Measurements from ENCODE around the gene TOPAZ1.

TOPAZ1 gene

DNA sequence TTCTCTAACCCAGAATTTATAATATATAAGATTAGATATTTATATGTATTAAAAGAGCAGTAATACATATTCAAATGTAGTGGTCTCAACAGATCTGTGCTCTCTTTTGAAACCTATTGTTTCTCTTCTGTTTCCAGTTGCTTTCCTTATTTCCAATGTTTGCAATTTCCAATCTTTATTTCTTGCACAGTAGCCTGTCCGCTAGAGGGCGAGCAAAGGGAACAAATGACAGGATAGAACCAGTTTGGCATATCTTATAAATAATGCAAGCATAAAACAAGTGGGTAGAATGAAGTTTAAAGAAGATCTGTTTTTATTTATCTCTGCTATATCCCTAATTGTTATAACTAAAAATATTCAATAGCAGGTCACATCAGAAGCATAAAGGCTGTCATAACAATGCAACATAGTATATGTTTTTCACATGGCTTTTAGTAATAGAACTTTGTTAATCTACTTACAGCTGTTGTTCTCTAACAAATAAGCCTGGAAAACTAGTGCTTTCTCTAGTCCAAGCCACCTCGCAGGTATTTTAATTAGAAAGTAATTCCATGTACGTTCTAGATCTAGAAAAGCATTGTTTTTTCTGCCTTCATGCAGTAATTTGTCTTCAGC lies 81.8 kb downstream of the TOPAZ1 start:
- Histone ChIP-seq H3K9ac (ENCODE audit: low read length in 5 of 5) (no peak overlapping the region), H3K4me3 (ENCODE audit: low read depth in 1 of 5, low read length in 5 of 5) (no peak overlapping the region)

DNA sequence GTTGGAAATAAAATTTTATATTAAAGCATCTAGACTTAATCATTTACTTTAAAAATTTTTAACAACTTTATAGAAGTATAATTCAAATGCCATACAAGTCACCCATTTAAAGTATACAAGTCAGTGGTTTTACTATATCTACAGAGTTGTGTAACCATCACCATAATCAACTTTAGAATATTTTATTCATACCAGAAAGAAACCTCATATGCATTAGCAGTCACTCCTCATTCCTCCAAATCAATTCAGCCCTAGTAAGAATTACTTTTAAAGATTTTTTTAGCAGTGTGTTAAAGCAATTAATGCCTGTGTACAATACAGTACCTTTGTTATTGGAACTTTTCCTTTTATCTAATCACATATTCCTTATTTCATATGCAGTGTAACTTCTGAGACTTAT lies 82.9 kb downstream of the TOPAZ1 start:
- Histone ChIP-seq H3K9me3 (ENCODE audit: control insufficient read depth in 5 of 5, low read length in 5 of 5) (peaks cover 0 to 3% (median 0%) of the 10 kb centered on the region in 5 donors), H3K4me1 (ENCODE audit: control insufficient read depth in 5 of 5, insufficient read depth in 5 of 5, low read length in 5 of 5) (no peaks in the 10 kb centered on the region), H3K27me3 (ENCODE audit: control insufficient read depth in 5 of 5, insufficient read depth in 4 of 5, low read length in 5 of 5) (peaks cover 0 to 5% (median 0%) of the 10 kb centered on the region in 5 donors), H3K4me3 (ENCODE audit: low read depth in 1 of 5, low read length in 5 of 5) (no peak overlapping the region), H3K27ac (ENCODE audit: low read depth, low read length) (no peak overlapping the region), H3K36me3 (ENCODE audit: control insufficient read depth in 5 of 5, insufficient read depth in 5 of 5, low read length in 5 of 5) (no peaks in the 10 kb centered on the region), H3K9ac (ENCODE audit: low read length in 5 of 5) (no peak overlapping the region)

More for the DNA sequence above, 81.8 kb downstream of the TOPAZ1 start:
- no peaks in the 10 kb centered on the region for H3K27me3 ChIP-seq (ENCODE audit: control insufficient read depth in 5 of 5, insufficient read depth in 4 of 5, low read length in 5 of 5)
- no peaks in the 10 kb centered on the region for H3K36me3 ChIP-seq (ENCODE audit: control insufficient read depth in 5 of 5, insufficient read depth in 5 of 5, low read length in 5 of 5)
- peaks cover 0 to 3% (median 0%) of the 10 kb centered on the region in 5 donors for H3K9me3 ChIP-seq (ENCODE audit: control insufficient read depth in 5 of 5, low read length in 5 of 5)
- H3K4me1 ChIP-seq (ENCODE audit: control insufficient read depth in 5 of 5, insufficient read depth in 5 of 5, low read length in 5 of 5), result no peaks in the 10 kb centered on the region
- H3K27ac ChIP-seq (ENCODE audit: low read depth, low read length), result no peak overlapping the region

DNA sequence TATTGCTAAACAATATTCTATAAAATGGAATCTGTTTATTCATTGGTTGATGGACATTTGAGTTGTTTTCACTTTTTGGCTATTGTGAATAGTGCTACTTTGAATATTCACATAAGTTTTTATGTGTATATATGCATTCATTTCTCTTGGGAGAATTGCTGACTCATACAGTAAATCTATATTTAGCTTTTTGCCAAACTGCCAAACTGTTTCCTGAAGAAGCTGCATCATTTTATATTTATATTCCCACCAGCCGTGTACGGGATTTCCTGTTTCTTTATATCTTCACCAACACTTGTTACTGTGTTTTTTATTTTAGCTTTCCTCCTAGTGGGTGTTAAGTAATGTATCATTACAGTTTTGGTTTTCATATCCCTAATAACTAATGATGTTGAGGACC lies 84.3 kb downstream of the TOPAZ1 start:
- peaks cover 0 to 3% (median 0%) of the 10 kb centered on the region in 5 donors for H3K9me3 ChIP-seq (ENCODE audit: control insufficient read depth in 5 of 5, low read length in 5 of 5)
- H3K4me3 ChIP-seq (ENCODE audit: low read depth in 1 of 5, low read length in 5 of 5), result no peak overlapping the region
- peaks cover 0 to 5% (median 0%) of the 10 kb centered on the region in 5 donors for H3K27me3 ChIP-seq (ENCODE audit: control insufficient read depth in 5 of 5, insufficient read depth in 4 of 5, low read length in 5 of 5)
- H3K4me1 ChIP-seq (ENCODE audit: control insufficient read depth in 5 of 5, insufficient read depth in 5 of 5, low read length in 5 of 5), result no peaks in the 10 kb centered on the region
- no peak overlapping the region for H3K27ac ChIP-seq (ENCODE audit: low read depth, low read length)
- H3K9ac ChIP-seq (ENCODE audit: low read length in 5 of 5), result no peak overlapping the region
- no peaks in the 10 kb centered on the region for H3K36me3 ChIP-seq (ENCODE audit: control insufficient read depth in 5 of 5, insufficient read depth in 5 of 5, low read length in 5 of 5)

- H3K27ac ChIP-seq (ENCODE audit: low read depth, low read length), result no peak overlapping the region
- H3K9me3 ChIP-seq (ENCODE audit: control insufficient read depth in 5 of 5, low read length in 5 of 5), result peaks cover 0 to 3% (median 0%) of the 10 kb centered on the region in 5 donors
- H3K4me1 ChIP-seq (ENCODE audit: control insufficient read depth in 5 of 5, insufficient read depth in 5 of 5, low read length in 5 of 5), result no peaks in the 10 kb centered on the region
- no peaks in the 10 kb centered on the region for H3K36me3 ChIP-seq (ENCODE audit: control insufficient read depth in 5 of 5, insufficient read depth in 5 of 5, low read length in 5 of 5)
- H3K4me3 ChIP-seq (ENCODE audit: low read depth in 1 of 5, low read length in 5 of 5), result no peak overlapping the region
- peaks cover 0 to 5% (median 0%) of the 10 kb centered on the region in 5 donors for H3K27me3 ChIP-seq (ENCODE audit: control insufficient read depth in 5 of 5, insufficient read depth in 4 of 5, low read length in 5 of 5)
- H3K9ac ChIP-seq (ENCODE audit: low read length in 5 of 5), result no peak overlapping the region
Measured at GRCh38 chr3:44326515-44326914, 84.8 kb downstream of the TOPAZ1 start.

DNA sequence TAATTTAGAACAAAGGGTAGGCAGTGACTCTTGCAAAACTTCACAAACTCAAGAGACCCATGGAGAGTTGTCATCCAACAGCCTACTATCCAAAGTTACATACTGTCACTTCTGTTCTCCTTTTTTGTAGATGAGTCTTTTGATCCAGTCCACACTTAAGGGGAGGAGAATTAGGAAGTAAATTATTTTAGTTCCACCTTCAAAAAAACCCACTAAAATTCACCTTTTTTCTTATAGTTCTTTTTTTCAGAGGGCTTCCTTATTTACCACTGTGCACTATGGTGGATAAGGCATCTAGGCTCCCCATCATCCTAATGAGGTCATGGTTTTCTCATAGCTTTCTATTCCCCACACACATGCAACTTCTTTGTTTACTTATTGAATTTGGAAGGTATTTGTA lies 88.3 kb downstream of the TOPAZ1 start:
- peaks cover 0 to 5% (median 0%) of the 10 kb centered on the region in 5 donors for H3K27me3 ChIP-seq (ENCODE audit: control insufficient read depth in 5 of 5, insufficient read depth in 4 of 5, low read length in 5 of 5)
- peaks cover 0 to 3% (median 0%) of the 10 kb centered on the region in 5 donors for H3K9me3 ChIP-seq (ENCODE audit: control insufficient read depth in 5 of 5, low read length in 5 of 5)
- H3K4me3 ChIP-seq (ENCODE audit: low read depth in 1 of 5, low read length in 5 of 5), result no peak overlapping the region
- H3K9ac ChIP-seq (ENCODE audit: low read length in 5 of 5), result no peak overlapping the region
- no peaks in the 10 kb centered on the region for H3K4me1 ChIP-seq (ENCODE audit: control insufficient read depth in 5 of 5, insufficient read depth in 5 of 5, low read length in 5 of 5)
- no peaks in the 10 kb centered on the region for H3K36me3 ChIP-seq (ENCODE audit: control insufficient read depth in 5 of 5, insufficient read depth in 5 of 5, low read length in 5 of 5)
- no peak overlapping the region for H3K27ac ChIP-seq (ENCODE audit: low read depth, low read length)

- Histone ChIP-seq H3K4me3 (ENCODE audit: low read depth in 1 of 5, low read length in 5 of 5) (no peak overlapping the region), H3K36me3 (ENCODE audit: control insufficient read depth in 5 of 5, insufficient read depth in 5 of 5, low read length in 5 of 5) (no peaks in the 10 kb centered on the region), H3K9me3 (ENCODE audit: control insufficient read depth in 5 of 5, low read length in 5 of 5) (peaks cover 0 to 3% (median 0%) of the 10 kb centered on the region in 5 donors), H3K27ac (ENCODE audit: low read depth, low read length) (no peak overlapping the region), H3K4me1 (ENCODE audit: control insufficient read depth in 5 of 5, insufficient read depth in 5 of 5, low read length in 5 of 5) (no peaks in the 10 kb centered on the region), H3K9ac (ENCODE audit: low read length in 5 of 5) (no peak overlapping the region), H3K27me3 (ENCODE audit: control insufficient read depth in 5 of 5, insufficient read depth in 4 of 5, low read length in 5 of 5) (peaks cover 0 to 5% (median 0%) of the 10 kb centered on the region in 5 donors)
Measured at GRCh38 chr3:44330444-44330843, 88.8 kb downstream of the TOPAZ1 start.

GRCh38 chr3:44334326-44334725 lies 92.6 kb downstream of the TOPAZ1 start:
- H3K36me3 ChIP-seq (ENCODE audit: control insufficient read depth in 5 of 5, insufficient read depth in 5 of 5, low read length in 5 of 5), result no peaks in the 10 kb centered on the region
- H3K27me3 ChIP-seq (ENCODE audit: control insufficient read depth in 5 of 5, insufficient read depth in 4 of 5, low read length in 5 of 5), result peaks cover 0 to 2% (median 0%) of the 10 kb centered on the region in 5 donors
- no peaks in the 10 kb centered on the region for H3K9me3 ChIP-seq (ENCODE audit: control insufficient read depth in 5 of 5, low read length in 5 of 5)
- no peak overlapping the region for H3K27ac ChIP-seq (ENCODE audit: low read depth, low read length)
- H3K4me3 ChIP-seq (ENCODE audit: low read depth in 1 of 5, low read length in 5 of 5), result no peak overlapping the region
- no peak overlapping the region for H3K9ac ChIP-seq (ENCODE audit: low read length in 5 of 5)
- H3K4me1 ChIP-seq (ENCODE audit: control insufficient read depth in 5 of 5, insufficient read depth in 5 of 5, low read length in 5 of 5), result peaks cover 0 to 13% (median 10%) of the 10 kb centered on the region in 5 donors

DNA sequence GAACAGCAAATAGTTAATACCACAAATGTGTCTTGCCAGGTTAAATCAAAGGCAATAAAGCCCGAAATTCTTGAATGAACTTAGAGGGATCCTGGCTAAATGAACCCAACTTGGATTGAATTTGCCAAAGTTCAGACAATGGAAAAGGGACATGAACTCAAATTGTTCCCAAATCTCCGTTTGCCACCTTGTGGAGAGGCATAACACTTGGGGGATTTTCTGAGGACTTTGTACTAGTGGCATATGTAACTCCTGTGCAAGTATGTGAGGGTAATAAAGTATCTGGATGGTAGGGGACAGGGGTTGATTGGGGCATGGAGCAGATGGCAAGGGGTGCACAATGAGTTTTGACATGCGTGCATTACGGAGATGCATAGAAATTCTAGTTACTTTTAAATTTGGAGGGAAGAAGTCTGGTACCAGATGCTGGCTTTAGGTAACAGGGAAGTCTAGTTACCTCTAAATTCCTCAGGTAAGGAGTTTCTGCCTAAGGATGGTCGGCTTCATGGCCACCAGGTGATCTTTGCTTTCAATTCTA lies 95.6 kb downstream of the TOPAZ1 start:
- H3K27me3 ChIP-seq (ENCODE audit: control insufficient read depth in 5 of 5, insufficient read depth in 4 of 5, low read length in 5 of 5), result no peaks in the 10 kb centered on the region
- peak overlapping the region; percentile 92 for H3K27ac ChIP-seq (ENCODE audit: low read depth, low read length)

GRCh38 chr3:44338010-44338827 lies 96.5 kb downstream of the TOPAZ1 start, which contains the start of gene TCAIM:
Gene TCAIM (plus strand): TSS chr3:44338766. CDS start chr3:44354783, 16,017 bp downstream.
- no peaks in the 10 kb centered on the region for H3K36me3 ChIP-seq (ENCODE audit: control insufficient read depth in 5 of 5, insufficient read depth in 5 of 5, low read length in 5 of 5)
- H3K9ac ChIP-seq (ENCODE audit: low read length in 5 of 5), result peak within 1 kb of the TSS; percentile 82 to 93 (median 90)
- H3K27me3 ChIP-seq (ENCODE audit: control insufficient read depth in 5 of 5, insufficient read depth in 4 of 5, low read length in 5 of 5), result no peaks in the 10 kb centered on the region
- no peaks in the 10 kb centered on the region for H3K9me3 ChIP-seq (ENCODE audit: control insufficient read depth in 5 of 5, low read length in 5 of 5)
- H3K4me1 ChIP-seq (ENCODE audit: control insufficient read depth in 5 of 5, insufficient read depth in 5 of 5, low read length in 5 of 5), result peaks cover 3 to 22% (median 16%) of the 10 kb centered on the region in 5 donors
- peak within 1 kb of the TSS; percentile 92 for H3K27ac ChIP-seq (ENCODE audit: low read depth, low read length)
- peak within 1 kb of the TSS; percentile 78 to 99 (median 89) for H3K4me3 ChIP-seq (ENCODE audit: low read depth in 1 of 5, low read length in 5 of 5)

More for the DNA sequence above, 95.6 kb downstream of the TOPAZ1 start:
- H3K36me3 ChIP-seq (ENCODE audit: control insufficient read depth in 5 of 5, insufficient read depth in 5 of 5, low read length in 5 of 5), result no peaks in the 10 kb centered on the region
- no peaks in the 10 kb centered on the region for H3K9me3 ChIP-seq (ENCODE audit: control insufficient read depth in 5 of 5, low read length in 5 of 5)
- peak overlapping the region; percentile 42 to 94 (median 82) for H3K4me3 ChIP-seq (ENCODE audit: low read depth in 1 of 5, low read length in 5 of 5)
- peak overlapping the region in 4 of 5 donors; percentile 89 to 93 (median 90) for H3K9ac ChIP-seq (ENCODE audit: low read length in 5 of 5)
- H3K4me1 ChIP-seq (ENCODE audit: control insufficient read depth in 5 of 5, insufficient read depth in 5 of 5, low read length in 5 of 5), result peaks cover 3 to 22% (median 16%) of the 10 kb centered on the region in 5 donors

DNA sequence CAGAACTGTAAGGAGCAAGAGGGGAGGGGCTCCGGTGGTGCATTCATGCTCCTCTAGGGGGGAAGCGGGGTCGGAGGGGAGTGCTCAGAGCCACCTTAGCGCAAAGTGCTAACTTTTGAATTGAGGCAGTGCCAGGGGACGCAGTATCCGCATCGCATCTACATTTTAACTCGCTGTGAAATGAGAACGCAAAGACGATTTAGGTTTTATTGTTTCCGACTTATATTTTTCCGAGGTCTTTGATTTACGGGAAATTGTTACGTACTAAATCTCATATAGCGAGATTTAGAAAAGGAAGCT lies 97.1 kb downstream of the TOPAZ1 start:
- Histone ChIP-seq H3K27ac (ENCODE audit: low read depth, low read length) (peak overlapping the region; percentile 92), H3K9me3 (ENCODE audit: control insufficient read depth in 5 of 5, low read length in 5 of 5) (no peaks in the 10 kb centered on the region)

More for the DNA sequence above, 97.1 kb downstream of the TOPAZ1 start:
- no peaks in the 10 kb centered on the region for H3K36me3 ChIP-seq (ENCODE audit: control insufficient read depth in 5 of 5, insufficient read depth in 5 of 5, low read length in 5 of 5)
- H3K4me1 ChIP-seq (ENCODE audit: control insufficient read depth in 5 of 5, insufficient read depth in 5 of 5, low read length in 5 of 5), result peaks cover 3 to 22% (median 16%) of the 10 kb centered on the region in 5 donors
- H3K4me3 ChIP-seq (ENCODE audit: low read depth in 1 of 5, low read length in 5 of 5), result peak overlapping the region; percentile 78 to 99 (median 89)
- peak overlapping the region; percentile 82 to 93 (median 90) for H3K9ac ChIP-seq (ENCODE audit: low read length in 5 of 5)
- H3K27me3 ChIP-seq (ENCODE audit: control insufficient read depth in 5 of 5, insufficient read depth in 4 of 5, low read length in 5 of 5), result no peaks in the 10 kb centered on the region

Data from subcutaneous abdominal adipose tissue (tissue), 5 donors.